Testis (tissue), 3 donors: ENCODE data around the gene HS2ST1. TPM values are rescaled to one million over a fixed set of nuclear protein-coding genes. Genes with fewer than 3 reads are reported as not detected.

Source experiments
- DNase-seq: peaks from one replicate; pipeline ENCODE4 v3.0.0-alpha.2; 2019
- H3K27ac ChIP-seq, 2 donors: fragments of 200-600 bp; sonication (generic); one replicate each; pipeline ENCODE4 v1.5.1; 2019
- H3K27me3 ChIP-seq: fragments of 200-600 bp; sonication (generic); one replicate; pipeline ENCODE4 v1.5.1; 2019
- H3K36me3 ChIP-seq: fragments of 200-600 bp; sonication (generic); one replicate; pipeline ENCODE4 v1.5.1; 2017; ENCODE audit warnings: low read depth; ENCODE audit errors: missing control alignments
- H3K4me1 ChIP-seq: fragments of 200-600 bp; sonication (generic); one replicate; pipeline ENCODE4 v1.5.1; 2019
- H3K4me3 ChIP-seq, 2 donors: fragments of 200-600 bp; sonication (generic); one replicate each; pipeline ENCODE4 v1.5.1; 2017 to 2019
- H3K9me3 ChIP-seq: fragments of 200-600 bp; sonication (generic); one replicate; pipeline ENCODE4 v1.5.1; 2017
- CTCF ChIP-seq, 3 experiments: fragments of 450-650 bp in 2 of 3; fragments of 200-600 bp in 1 of 3; sonication (generic) in 1 of 3; IDR thresholded peaks; one replicate each; pipeline ENCODE4 v1.5.1; 2016 to 2019; ENCODE audit warnings: antibody characterized with exemption in 3 of 3, mild to moderate bottlenecking in 2 of 3, moderate library complexity in 1 of 3
- POLR2A ChIP-seq: fragments of 450-650 bp; IDR thresholded peaks from one replicate; pipeline ENCODE4 v1.6.1; 2017; ENCODE audit warnings: antibody characterized with exemption, mild to moderate bottlenecking, moderate library complexity
- WGBS, 2 donors: methylation state at CpG; one replicate each; pipeline ENCODE4 v1.1.5; 2018; 5-methylcytosine and 5-hydroxymethylcytosine counted together
- intact Hi-C: fragments of 100-400 bp; cut with DNase I; formaldehyde crosslinking; loops from one replicate; pipeline ENCODE4 v1.15.1; 2023; ENCODE audit warnings: low total_unique reads
- polyA plus RNA-seq: library from polyadenylated mRNA; stranded (reverse); fragments of 350-450 nt; fragmentation: Illumina TruSeq; extraction: RNeasy Lipid Tissue Mini Kit (QIAGEN cat#74804); gene quantifications from one replicate; pipeline ENCODE4 v1.2.3, GENCODE V29; 2014; ENCODE audit warnings: low read depth, low replicate concordance; ENCODE audit not compliant: insufficient read depth
- total RNA-seq, 2 donors: library from RNA; depleted of rRNA; stranded (reverse); fragments of >200 nt; gene quantifications; one replicate each; pipeline ENCODE4 v1.2.3, GENCODE V29; 2016

Gene HS2ST1
- total and polyA plus RNA-seq, 3 donors from 2014 or later = 12.8 to 22.4 (median 21.1) TPM

- Histone ChIP-seq H3K36me3 (no peaks in the 10 kb centered on the region), H3K27ac (no peak overlapping the region), H3K9me3 (no peaks in the 10 kb centered on the region), H3K4me3 (no peak overlapping the region), H3K27me3 (no peaks in the 10 kb centered on the region), H3K4me1 (no peaks in the 10 kb centered on the region)
- 96 to 100% methylated on average over 1 of the region's 1 CpG for WGBS, 2 donors
- no peak for DNase-seq
- intact Hi-C loops = no loop called here
- TF ChIP-seq POLR2A = no peak
- TF ChIP-seq CTCF (IDR thresholded peaks at IDR 0.05) = no peak
These were observed 207.8 kb downstream of the HS2ST1 start for GRCh38 chr1:87122243-87122642.

GRCh38 chr1:87123610-87124009, 209.2 kb downstream of the HS2ST1 start:
- H3K27me3 ChIP-seq = no peaks in the 10 kb centered on the region
- TF ChIP-seq CTCF (IDR thresholded peaks at IDR 0.05) (no peak), POLR2A (no peak)
- no peaks in the 10 kb centered on the region for H3K9me3 ChIP-seq
- no peaks in the 10 kb centered on the region for H3K36me3 ChIP-seq
- H3K27ac ChIP-seq = no peak overlapping the region
- H3K4me3 ChIP-seq = no peak overlapping the region
- WGBS, 2 donors = 90 to 93% methylated on average over 6 of the region's 6 CpGs
- intact Hi-C loops = no loop called here
- no peaks in the 10 kb centered on the region for H3K4me1 ChIP-seq
- DNase-seq = no peak

GRCh38 chr1:87126886-87127505, 212.6 kb downstream of the HS2ST1 start:
- H3K27me3 ChIP-seq = no peaks in the 10 kb centered on the region
- peaks cover 22% of the 10 kb centered on the region for H3K4me1 ChIP-seq
- H3K4me3 ChIP-seq = no peak overlapping the region
- intact Hi-C loops = no loop called here
- no peak for DNase-seq
- no peaks in the 10 kb centered on the region for H3K36me3 ChIP-seq
- H3K27ac ChIP-seq = no peak overlapping the region
- TF ChIP-seq POLR2A (no peak), CTCF (IDR thresholded peaks at IDR 0.05) (no peak)
- no peaks in the 10 kb centered on the region for H3K9me3 ChIP-seq
- WGBS, 2 donors = 90 to 91% methylated on average over 6 of the region's 6 CpGs

- 72 to 92% methylated on average over 3 of the region's 3 CpGs for WGBS, 2 donors
- H3K36me3 ChIP-seq = no peaks in the 10 kb centered on the region
- TF ChIP-seq CTCF (IDR thresholded peaks at IDR 0.05) (no peak), POLR2A (no peak)
- H3K27me3 ChIP-seq = no peaks in the 10 kb centered on the region
- H3K9me3 ChIP-seq = no peaks in the 10 kb centered on the region
- no peak overlapping the region for H3K27ac ChIP-seq
- no peak for DNase-seq
- no peak overlapping the region for H3K4me3 ChIP-seq
- intact Hi-C loops = no loop called here
- H3K4me1 ChIP-seq = peaks cover 25% of the 10 kb centered on the region
These were observed 213.1 kb downstream of the HS2ST1 start for GRCh38 chr1:87127581-87127980.

- no peak for DNase-seq
- no peak for TF ChIP-seq POLR2A
- TF ChIP-seq CTCF (IDR thresholded peaks at IDR 0.05) = no peak
- WGBS, 2 donors = 92 to 93% methylated on average over 1 of the region's 1 CpG
- H3K9me3 ChIP-seq = no peaks in the 10 kb centered on the region
- intact Hi-C loops = no loop called here
- H3K27ac ChIP-seq = no peak overlapping the region
- no peaks in the 10 kb centered on the region for H3K27me3 ChIP-seq
- H3K4me1 ChIP-seq = peaks cover 27% of the 10 kb centered on the region
- H3K4me3 ChIP-seq = no peak overlapping the region
- no peaks in the 10 kb centered on the region for H3K36me3 ChIP-seq
These were observed 214.6 kb downstream of the HS2ST1 start for GRCh38 chr1:87129038-87129437.
